HG02642 (cell line): ENCODE measurements around the gene TTC33.

Experiments used
- ATAC-seq: cut with Tn5 transposase; IDR thresholded peaks from one replicate; pipeline ENCODE4 v1.9.1; 2021; ENCODE audit warnings: mild to moderate bottlenecking; ENCODE audit not compliant: unreplicated experiment, poor library complexity

The TTC33 gene

GRCh38 chr5:40780858-40781257 lies 25.1 kb upstream of the TTC33 start:
- ATAC-seq, result no peak

- ATAC-seq, result no peak
These were observed 24.4 kb upstream of the TTC33 start for GRCh38 chr5:40780199-40780598.

GRCh38 chr5:40779561-40779960 lies 23.8 kb upstream of the TTC33 start:
- ATAC-seq, result no peak

GRCh38 chr5:40778133-40778532 lies 22.4 kb upstream of the TTC33 start:
- ATAC-seq, result no peak

- no peak for ATAC-seq
These were observed 20.9 kb upstream of the TTC33 start for GRCh38 chr5:40776658-40776977.

GRCh38 chr5:40775846-40776657 lies 20.3 kb upstream of the TTC33 start:
- no peak for ATAC-seq

- ATAC-seq, result no peak
These were observed 19.5 kb upstream of the TTC33 start for GRCh38 chr5:40775085-40775845.

GRCh38 chr5:40774623-40775022 lies 18.9 kb upstream of the TTC33 start:
- ATAC-seq, result no peak

GRCh38 chr5:40770764-40771163 lies 15.0 kb upstream of the TTC33 start:
- no peak for ATAC-seq

- no peak for ATAC-seq
These were observed 6.9 kb upstream of the TTC33 start for GRCh38 chr5:40762705-40763104.

GRCh38 chr5:40757400-40757799 lies 1.6 kb upstream of the TTC33 start:
- no peak for ATAC-seq

- ATAC-seq, result peak; percentile 79
These were observed 711 bp downstream of the TTC33 start for GRCh38 chr5:40755093-40755406.

- peak; percentile 11 for ATAC-seq
These were observed 1.2 kb downstream of the TTC33 start for GRCh38 chr5:40754381-40755092.

- no peak for ATAC-seq
These were observed 9.1 kb downstream of the TTC33 start for GRCh38 chr5:40746703-40747102.

GRCh38 chr5:40743771-40744170 lies 12.0 kb downstream of the TTC33 start:
- no peak for ATAC-seq

GRCh38 chr5:40738502-40738901 lies 17.3 kb downstream of the TTC33 start:
- ATAC-seq, result no peak

GRCh38 chr5:40736103-40736875 lies 19.5 kb downstream of the TTC33 start:
- no peak for ATAC-seq

- ATAC-seq, result no peak
These were observed 20.2 kb downstream of the TTC33 start for GRCh38 chr5:40735609-40736008.

- no peak for ATAC-seq
These were observed 20.8 kb downstream of the TTC33 start for GRCh38 chr5:40734986-40735385.

- ATAC-seq, result no peak
These were observed 21.7 kb downstream of the TTC33 start for GRCh38 chr5:40733879-40734563.
